ENCODE data around the gene LAD1. TPM values are rescaled to one million over a fixed set of nuclear protein-coding genes. Genes with fewer than 3 reads are reported as not detected.

LAD1 gene
- total RNA-seq, 2 experiments from 2014 or later = not detected

- no peaks in the 10 kb centered on the region for H3K4me1 ChIP-seq (ENCODE audit: insufficient read depth, low read length, poor library complexity, severe bottlenecking)
- BruUV-seq (replicated peaks) = no TSS peak
- no peaks in the 10 kb centered on the region for H3K9me3 ChIP-seq (ENCODE audit: low read length)
- DNase-seq (ENCODE audit: low spot score) = peak; percentile 31
- H3K27ac ChIP-seq (ENCODE audit: low read depth, low read length, poor library complexity, severe bottlenecking) = no peak overlapping the region
- TF ChIP-seq CTCF (conservative IDR thresholded peaks at IDR 0.05; ENCODE audit: low read length) = peak; percentile 78
- no peak for TF ChIP-seq EZH2phosphoT487 (IDR thresholded peaks at IDR 0.05; ENCODE audit: borderline replicate concordance, low read depth, low read length)
- no peaks in the 10 kb centered on the region for H3K79me2 ChIP-seq (ENCODE audit: insufficient read depth, low read depth, low read length)
- no peak overlapping the region for H3K4me2 ChIP-seq (ENCODE audit: low read length)
- H2AFZ ChIP-seq (ENCODE audit: low read length) = no peak overlapping the region
- ChIA-PET POLR2A (no interaction called here), CTCF (ENCODE audit: unreplicated experiment) (no interaction called here)
- no peaks in the 10 kb centered on the region for H4K20me1 ChIP-seq (ENCODE audit: insufficient read depth, low read length)
- intact Hi-C loops (cut with micrococcal nuclease; ENCODE audit: unreplicated experiment) = no loop called here
- no peaks in the 10 kb centered on the region for H3K36me3 ChIP-seq (ENCODE audit: insufficient read depth, low read length)
- H3K9me2 ChIP-seq (ENCODE audit: insufficient read depth, low read length) = no peaks in the 10 kb centered on the region
- H3K4me3 ChIP-seq (ENCODE audit: low read depth, low read length, poor library complexity, severe bottlenecking) = no peak overlapping the region
Measured at GRCh38 chr1:201376464-201377374, 22.4 kb downstream of the LAD1 start.

DNA sequence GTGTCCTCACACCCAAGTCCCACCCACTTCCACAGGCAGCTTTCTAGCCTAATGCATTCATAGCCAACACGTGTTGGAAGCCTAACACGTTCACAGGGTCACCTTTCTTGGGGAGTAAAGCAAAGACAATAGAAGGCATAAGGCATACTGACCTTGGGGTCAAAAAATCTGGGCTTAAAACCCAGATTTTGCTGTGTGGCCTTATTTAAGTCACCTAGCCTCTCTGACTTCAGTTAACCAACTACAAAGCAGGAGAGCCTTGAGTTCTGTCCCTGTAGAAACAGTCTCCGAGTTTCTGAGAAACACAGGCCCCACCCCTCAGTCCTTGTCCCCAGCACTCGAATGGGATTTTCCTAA is 23.0 kb downstream of the LAD1 start:
- intact Hi-C loops (cut with micrococcal nuclease; ENCODE audit: unreplicated experiment) = no loop called here
- POLR2A ChIA-PET = no interaction called here
- DNase-seq (ENCODE audit: low spot score) = no peak
- no peaks in the 10 kb centered on the region for H3K4me1 ChIP-seq (ENCODE audit: insufficient read depth, low read length, poor library complexity, severe bottlenecking)
- no peaks in the 10 kb centered on the region for H3K36me3 ChIP-seq (ENCODE audit: insufficient read depth, low read length)
- no peak overlapping the region for H3K27ac ChIP-seq (ENCODE audit: low read depth, low read length, poor library complexity, severe bottlenecking)
- no TSS peak for BruUV-seq (replicated peaks)
- no peaks in the 10 kb centered on the region for H3K9me2 ChIP-seq (ENCODE audit: insufficient read depth, low read length)
- H2AFZ ChIP-seq (ENCODE audit: low read length) = no peak overlapping the region
- H3K4me2 ChIP-seq (ENCODE audit: low read length) = no peak overlapping the region
- no peaks in the 10 kb centered on the region for H3K9me3 ChIP-seq (ENCODE audit: low read length)
- CTCF ChIA-PET (ENCODE audit: unreplicated experiment) = no interaction called here
- no peak overlapping the region for H3K4me3 ChIP-seq (ENCODE audit: low read depth, low read length, poor library complexity, severe bottlenecking)
- H4K20me1 ChIP-seq (ENCODE audit: insufficient read depth, low read length) = no peaks in the 10 kb centered on the region
- no peaks in the 10 kb centered on the region for H3K79me2 ChIP-seq (ENCODE audit: insufficient read depth, low read depth, low read length)
- no peak for TF ChIP-seq EZH2phosphoT487 (IDR thresholded peaks at IDR 0.05; ENCODE audit: borderline replicate concordance, low read depth, low read length)
- TF ChIP-seq CTCF (conservative IDR thresholded peaks at IDR 0.05; ENCODE audit: low read length) = no peak

DNA sequence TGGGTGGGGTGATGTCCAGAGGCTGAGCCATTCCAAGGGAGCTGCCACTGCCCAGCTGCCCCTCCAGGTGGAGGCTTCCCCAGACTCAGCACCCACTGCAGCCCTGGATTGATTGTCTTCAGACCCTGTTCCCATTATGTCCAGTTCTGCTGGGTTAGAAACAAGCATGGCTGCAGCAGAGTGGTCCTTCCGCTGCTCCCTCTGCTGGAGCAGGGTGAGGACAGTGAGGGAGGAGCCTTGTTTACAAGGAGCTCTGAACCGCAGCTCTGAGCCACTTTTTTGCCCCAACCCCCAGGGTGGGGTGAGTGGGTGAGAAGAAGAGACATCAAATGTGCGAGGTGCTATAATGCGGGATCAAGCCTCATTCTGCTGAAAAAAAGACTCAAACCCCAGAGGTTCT is 24.0 kb downstream of the LAD1 start:
- Histone ChIP-seq H3K79me2 (ENCODE audit: insufficient read depth, low read depth, low read length) (no peaks in the 10 kb centered on the region), H3K4me1 (ENCODE audit: insufficient read depth, low read length, poor library complexity, severe bottlenecking) (no peaks in the 10 kb centered on the region), H3K36me3 (ENCODE audit: insufficient read depth, low read length) (no peaks in the 10 kb centered on the region), H3K4me3 (ENCODE audit: low read depth, low read length, poor library complexity, severe bottlenecking) (no peak overlapping the region), H3K4me2 (ENCODE audit: low read length) (no peak overlapping the region), H3K9me2 (ENCODE audit: insufficient read depth, low read length) (no peaks in the 10 kb centered on the region), H4K20me1 (ENCODE audit: insufficient read depth, low read length) (no peaks in the 10 kb centered on the region), H2AFZ (ENCODE audit: low read length) (no peak overlapping the region), H3K9me3 (ENCODE audit: low read length) (no peaks in the 10 kb centered on the region), H3K27ac (ENCODE audit: low read depth, low read length, poor library complexity, severe bottlenecking) (no peak overlapping the region)
- ChIA-PET POLR2A (no interaction called here), CTCF (ENCODE audit: unreplicated experiment) (interaction anchor here (0.7 kb wide), 1 partner anchor 14 kb away, joined by 3 read pairs; no protein-coding TSS in a partner anchor)
- no TSS peak for BruUV-seq (replicated peaks)
- no peak for DNase-seq (ENCODE audit: low spot score)
- TF ChIP-seq EZH2phosphoT487 (IDR thresholded peaks at IDR 0.05; ENCODE audit: borderline replicate concordance, low read depth, low read length) = no peak
- no peak for TF ChIP-seq CTCF (conservative IDR thresholded peaks at IDR 0.05; ENCODE audit: low read length)
- intact Hi-C loops (cut with micrococcal nuclease; ENCODE audit: unreplicated experiment) = no loop called here
